Gastroesophageal sphincter (tissue), 4 donors: ENCODE results near the gene ZSWIM6. TPM values are rescaled to one million over a fixed set of nuclear protein-coding genes. Genes with fewer than 3 reads are reported as not detected.
A peak's percentile ranks its signal among the peaks of the same experiment; 100 is the strongest.

Experiments
- ATAC-seq: fragments of 150-250 bp; one replicate; pipeline ENCODE4 v1.9.1; 2016; ENCODE audit warnings: mild to moderate bottlenecking, moderate library complexity
- H3K27ac ChIP-seq, 4 donors: fragments of 200-600 bp; sonication (generic) in 3 of 4; 1 replicate in 3 of 4; 2 replicates in 1 of 4; pipeline ENCODE4 v1.5.1; 2016 to 2019
- H3K27me3 ChIP-seq: fragments of 200-600 bp; sonication (generic); one replicate; pipeline ENCODE4 v1.5.1; 2019
- H3K36me3 ChIP-seq, 2 donors: fragments of 200-600 bp; sonication (generic); one replicate each; pipeline ENCODE4 v1.5.1; 2019; ENCODE audit warnings: control low read depth in 1 of 2
- H3K4me1 ChIP-seq, 3 donors: fragments of 200-600 bp; sonication (generic); 1 replicate in 2 of 3; 2 replicates in 1 of 3; pipeline ENCODE4 v1.5.1; 2016 to 2019; ENCODE audit warnings: control low read depth in 2 of 3
- H3K4me3 ChIP-seq, 2 donors: fragments of 200-600 bp; sonication (generic); one replicate each; pipeline ENCODE4 v1.5.1; 2019; ENCODE audit warnings: mild to moderate bottlenecking in 1 of 2, moderate library complexity in 1 of 2
- H3K9me3 ChIP-seq, 3 donors: fragments of 200-600 bp; sonication (generic); one replicate each; pipeline ENCODE4 v1.5.1; 2017 to 2019; ENCODE audit warnings: control low read depth in 2 of 3
- CTCF ChIP-seq, 4 experiments: fragments of 200-600 bp in 2 of 4; fragments of 450-650 bp in 2 of 4; sonication (generic) in 1 of 4; IDR thresholded peaks; one replicate each; pipeline ENCODE4 v1.5.1; 2017 to 2019; ENCODE audit warnings: antibody characterized with exemption in 4 of 4, mild to moderate bottlenecking in 2 of 4, moderate library complexity in 2 of 4
- EP300 ChIP-seq: sonication (generic); formaldehyde crosslinking; IDR thresholded peaks from one replicate; pipeline ENCODE4 v1.6.1; 2017; ENCODE audit warnings: antibody characterized with exemption, mild to moderate bottlenecking
- POLR2A ChIP-seq, 2 donors: fragments of 450-650 bp; IDR thresholded peaks; one replicate each; pipeline ENCODE4 v1.6.1; 2017; ENCODE audit warnings: antibody characterized with exemption in 2 of 2, mild to moderate bottlenecking in 2 of 2, moderate library complexity in 1 of 2
- POLR2AphosphoS5 ChIP-seq: sonication (generic); formaldehyde crosslinking; IDR thresholded peaks from one replicate; pipeline ENCODE4 v1.6.1; 2017; ENCODE audit warnings: antibody characterized with exemption
- WGBS, 2 donors: methylation state at CpG; one replicate each; pipeline ENCODE4 v1.1.5; 2018; ENCODE audit warnings: low coverage in 1 of 2; 5-methylcytosine and 5-hydroxymethylcytosine counted together
- total RNA-seq, 4 donors: library from RNA; depleted of rRNA; stranded (reverse); fragments of >200 nt; gene quantifications; one replicate each; pipeline ENCODE4 v1.1.0, GENCODE V29; 2016

ZSWIM6 gene
- total RNA-seq, 4 donors from 2014 or later: 8.9 to 20.9 (median 12.3) TPM

GRCh38 chr5:61293873-61294272 is 38.2 kb upstream of the ZSWIM6 start:
- ATAC-seq: no peak
- WGBS, 2 donors: 89 to 90% methylated on average over 5 of the region's 5 CpGs
- Histone ChIP-seq H3K4me3 (no peak overlapping the region), H3K27me3 (no peaks in the 10 kb centered on the region), H3K4me1 (peaks cover 3 to 27% (median 5%) of the 10 kb centered on the region in 3 donors), H3K36me3 (no peaks in the 10 kb centered on the region), H3K27ac (peak overlapping the region in 3 of 4 donors; percentile 14 to 61 (median 57)), H3K9me3 (no peaks in the 10 kb centered on the region)
- TF ChIP-seq EP300 (no peak), POLR2AphosphoS5 (no peak), CTCF (IDR thresholded peaks at IDR 0.05) (no peak), POLR2A (IDR thresholded peaks at IDR 0.05) (no peak)

GRCh38 chr5:61295365-61295764 is 36.7 kb upstream of the ZSWIM6 start:
- Histone ChIP-seq H3K4me3 (no peak overlapping the region), H3K9me3 (no peaks in the 10 kb centered on the region), H3K36me3 (no peaks in the 10 kb centered on the region), H3K4me1 (peaks cover under 1 to 24% (median 4%) of the 10 kb centered on the region in 3 donors), H3K27me3 (no peaks in the 10 kb centered on the region), H3K27ac (no peak overlapping the region)
- WGBS, 2 donors: 88 to 95% methylated on average over 2 of the region's 2 CpGs
- ATAC-seq: no peak
- no peak for TF ChIP-seq POLR2AphosphoS5
- no peak for TF ChIP-seq CTCF (IDR thresholded peaks at IDR 0.05)
- no peak for TF ChIP-seq EP300
- no peak for TF ChIP-seq POLR2A (IDR thresholded peaks at IDR 0.05)

- Histone ChIP-seq H3K27ac (no peak overlapping the region), H3K36me3 (no peaks in the 10 kb centered on the region), H3K4me1 (peaks cover 2 to 30% (median 5%) of the 10 kb centered on the region in 3 donors), H3K4me3 (no peak overlapping the region), H3K9me3 (no peaks in the 10 kb centered on the region), H3K27me3 (no peaks in the 10 kb centered on the region)
- WGBS, 2 donors: 88 to 90% methylated on average over 3 of the region's 3 CpGs
- no peak for TF ChIP-seq POLR2AphosphoS5
- TF ChIP-seq CTCF (IDR thresholded peaks at IDR 0.05): no peak
- no peak for TF ChIP-seq POLR2A (IDR thresholded peaks at IDR 0.05)
- no peak for TF ChIP-seq EP300
- ATAC-seq: no peak
These were observed 34.0 kb upstream of the ZSWIM6 start for GRCh38 chr5:61298066-61298465.

DNA sequence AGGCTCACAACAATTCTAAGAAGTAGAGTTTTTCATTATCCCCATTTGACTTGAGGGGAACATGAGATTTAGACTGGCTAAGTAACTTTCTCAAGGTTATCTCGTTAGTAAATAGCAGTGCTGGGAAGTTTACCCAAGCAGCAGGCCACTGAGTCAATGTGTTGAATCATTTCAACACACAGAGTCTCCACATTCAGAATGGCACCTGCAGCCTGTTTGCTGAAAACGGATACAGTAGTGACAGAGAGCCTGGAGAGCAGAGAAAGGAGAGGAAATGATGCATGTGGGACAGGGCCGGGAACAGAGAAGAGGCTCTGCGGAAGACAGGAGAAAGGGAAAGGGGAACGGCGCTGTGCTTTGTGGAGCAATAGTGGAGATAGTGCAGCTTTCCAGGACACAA is 33.5 kb upstream of the ZSWIM6 start:
- no peaks in the 10 kb centered on the region for H3K27me3 ChIP-seq
- 83 to 85% methylated on average over 6 of the region's 6 CpGs for WGBS, 2 donors
- TF ChIP-seq EP300 (no peak), POLR2A (IDR thresholded peaks at IDR 0.05) (no peak), POLR2AphosphoS5 (no peak), CTCF (IDR thresholded peaks at IDR 0.05) (no peak)

DNA sequence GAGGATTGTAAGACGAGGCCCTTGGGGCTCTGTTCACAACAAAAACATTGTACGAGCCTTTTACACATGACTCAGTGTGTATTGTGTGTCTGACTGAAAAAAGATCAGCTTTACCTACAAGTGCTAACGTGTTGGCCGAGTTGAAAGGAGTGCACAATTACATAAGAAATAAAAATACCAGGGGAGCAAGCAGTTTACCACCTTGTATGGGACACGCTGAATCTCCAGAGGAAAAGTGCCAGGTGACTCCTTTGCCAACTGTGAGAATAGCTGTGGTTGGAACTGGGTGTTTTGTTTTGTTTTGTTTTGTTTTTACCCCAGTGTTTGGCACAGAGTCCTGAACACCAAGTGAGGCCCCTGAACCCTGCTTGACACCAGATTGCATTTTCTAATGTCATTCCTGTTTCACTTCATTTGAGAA is 32.8 kb upstream of the ZSWIM6 start:
- Histone ChIP-seq H3K4me3 (no peak overlapping the region), H3K27me3 (no peaks in the 10 kb centered on the region), H3K27ac (no peak overlapping the region), H3K9me3 (no peaks in the 10 kb centered on the region), H3K36me3 (no peaks in the 10 kb centered on the region), H3K4me1 (peaks cover 2 to 25% (median 5%) of the 10 kb centered on the region in 3 donors)
- TF ChIP-seq POLR2A (IDR thresholded peaks at IDR 0.05) (no peak), EP300 (no peak), CTCF (IDR thresholded peaks at IDR 0.05) (no peak), POLR2AphosphoS5 (no peak)
- no peak for ATAC-seq
- WGBS, 2 donors: 78 to 100% methylated on average over 1 to 5 of the region's 5 CpGs

More for the DNA sequence above, 33.5 kb upstream of the ZSWIM6 start:
- no peaks in the 10 kb centered on the region for H3K36me3 ChIP-seq
- H3K4me3 ChIP-seq: no peak overlapping the region
- peaks cover 2 to 25% (median 5%) of the 10 kb centered on the region in 3 donors for H3K4me1 ChIP-seq
- no peaks in the 10 kb centered on the region for H3K9me3 ChIP-seq
- no peak overlapping the region for H3K27ac ChIP-seq
- ATAC-seq: no peak
